ENCODE results near the gene ULK4.
"Not testable (repeated sequence)": the region's sequence is repeated elsewhere in the genome, so short reads cannot be mapped to it uniquely, and the experiment has no call there.

The ULK4 gene

GRCh38 chr3:41478278-41478677 is 483.6 kb downstream of the ULK4 start:
- DNase-seq: no peak

GRCh38 chr3:41477399-41478014 is 484.4 kb downstream of the ULK4 start:
- DNase-seq: no peak

DNA sequence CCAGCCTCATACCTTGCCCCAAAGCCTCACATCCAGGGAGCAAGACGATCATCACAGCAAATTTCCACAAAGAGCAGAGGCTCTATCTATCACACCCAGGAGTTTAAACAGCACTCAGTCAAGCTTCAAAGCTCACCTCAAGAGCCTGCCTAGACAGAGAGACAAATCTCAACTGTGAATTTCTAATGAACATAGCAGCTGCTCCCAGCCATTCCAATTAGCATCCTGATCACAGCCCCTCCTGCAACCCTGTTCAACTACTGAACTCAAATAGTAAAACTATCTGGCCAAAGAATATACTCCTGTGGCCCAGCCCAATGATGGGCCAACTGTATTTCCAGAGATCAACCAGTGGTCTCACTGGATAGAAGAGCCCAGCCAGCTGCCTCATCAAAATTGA is 492.8 kb downstream of the ULK4 start:
- DNase-seq: no peak

DNA sequence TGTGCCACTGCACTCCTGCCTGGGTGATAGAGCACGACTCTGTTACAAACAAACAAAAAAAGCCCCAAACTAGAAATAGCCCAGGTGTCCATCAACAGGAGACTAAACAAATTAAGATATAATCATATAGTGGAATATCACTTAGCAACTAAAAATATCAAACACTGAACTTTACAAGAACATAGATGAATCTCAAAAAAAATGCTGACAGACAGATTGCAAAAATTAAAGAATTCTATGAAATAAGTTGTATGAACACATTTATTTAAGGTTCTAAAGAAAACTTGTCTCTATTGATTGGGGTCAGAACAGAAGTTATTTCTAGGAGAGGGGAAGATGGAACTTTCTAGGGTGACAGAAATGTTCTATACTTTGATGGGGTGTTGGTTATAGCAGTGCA is 494.4 kb downstream of the ULK4 start:
- DNase-seq: no peak

DNA sequence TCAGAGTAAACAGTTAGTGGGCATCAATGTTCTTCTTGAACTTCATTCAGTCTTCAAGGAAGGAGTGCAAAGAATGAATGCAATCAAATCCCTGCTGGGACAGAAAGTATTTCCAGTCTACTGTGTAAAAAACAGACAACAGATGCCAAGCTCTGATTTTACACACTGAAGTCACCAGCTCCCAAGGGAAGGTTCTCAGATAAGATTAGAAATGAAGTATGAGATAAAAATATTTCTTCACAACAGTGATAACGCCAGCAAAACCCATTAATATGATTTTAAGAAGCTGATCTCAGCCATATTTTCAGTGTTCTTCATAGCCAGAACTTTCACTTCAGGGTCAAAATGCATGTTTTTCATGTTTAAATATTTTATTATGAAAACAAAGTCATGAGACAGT is 497.0 kb downstream of the ULK4 start:
- DNase-seq: no peak

DNA sequence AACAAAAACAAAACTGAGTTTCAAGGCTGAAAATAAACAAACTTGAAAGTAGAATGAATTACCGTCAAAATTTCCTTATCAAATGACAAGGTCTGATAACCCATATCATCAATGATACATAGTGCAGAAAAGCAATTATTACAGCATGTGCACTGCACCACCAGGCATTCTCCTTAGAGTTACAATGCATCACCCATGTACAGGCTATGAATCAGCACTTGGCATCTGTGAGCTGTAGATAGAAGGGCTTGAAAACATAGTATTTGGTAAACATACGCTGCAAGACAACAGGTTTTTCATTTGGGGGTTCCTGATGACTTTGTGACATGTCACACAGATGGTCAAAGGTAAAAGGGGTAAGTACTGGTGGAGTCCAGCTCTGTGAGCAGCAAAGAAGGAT is 497.5 kb downstream of the ULK4 start:
- no peak for DNase-seq

DNA sequence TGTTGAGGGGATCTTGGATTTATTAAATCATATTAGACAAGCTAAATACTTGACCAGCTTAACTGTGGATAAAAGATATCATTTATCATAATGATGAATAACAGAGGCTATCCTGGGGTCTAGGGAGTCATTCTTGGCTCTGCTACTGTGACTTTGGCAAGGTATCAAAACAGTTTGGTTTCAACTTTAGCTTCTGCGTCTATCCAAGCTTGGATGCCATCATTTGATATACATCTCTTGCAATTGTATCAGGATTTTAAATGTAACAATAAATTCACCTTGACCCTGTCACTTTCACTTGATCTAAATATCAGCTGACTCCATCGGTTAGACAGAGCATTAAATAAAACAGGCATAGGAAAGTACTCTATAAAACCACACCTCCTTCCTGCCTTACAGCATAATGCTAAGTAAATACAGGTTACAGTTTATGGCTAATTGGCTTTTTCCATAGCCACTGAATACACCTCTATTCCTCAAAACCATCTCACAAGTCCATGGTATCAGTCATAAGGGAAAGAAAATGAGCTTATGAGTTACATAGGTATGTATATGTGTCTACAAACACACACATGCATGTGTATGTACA is 499.7 kb downstream of the ULK4 start:
- DNase-seq: peak; percentile 38

GRCh38 chr3:41460736-41461135 is 501.2 kb downstream of the ULK4 start:
- DNase-seq: no peak

DNA sequence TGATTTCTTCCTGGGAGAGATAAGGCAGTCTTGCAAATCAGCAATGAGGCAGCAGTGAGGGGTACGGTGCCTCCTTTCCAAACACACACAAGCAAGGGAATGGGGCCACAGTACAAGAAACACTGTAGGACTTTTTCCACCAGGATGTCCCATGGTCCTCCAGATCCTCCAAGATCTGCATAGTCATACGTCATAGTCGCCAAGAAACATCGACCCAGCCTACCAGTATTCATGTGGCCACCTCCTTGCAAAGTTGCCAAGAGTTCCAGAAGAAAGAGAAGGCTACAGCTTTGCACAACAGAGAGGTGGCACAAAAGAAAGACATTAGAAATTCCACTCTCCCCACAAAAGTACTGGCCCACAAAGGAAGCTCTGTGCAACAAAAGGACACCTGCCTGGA is 504.7 kb downstream of the ULK4 start:
- no peak for DNase-seq

GRCh38 chr3:41456162-41456561 is 505.7 kb downstream of the ULK4 start:
- no peak for DNase-seq

- not testable (repeated sequence) for DNase-seq
Observed at GRCh38 chr3:41453618-41454017, 508.3 kb downstream of the ULK4 start.

GRCh38 chr3:41450416-41451231 is 511.3 kb downstream of the ULK4 start:
- peak; percentile 47 for DNase-seq

DNA sequence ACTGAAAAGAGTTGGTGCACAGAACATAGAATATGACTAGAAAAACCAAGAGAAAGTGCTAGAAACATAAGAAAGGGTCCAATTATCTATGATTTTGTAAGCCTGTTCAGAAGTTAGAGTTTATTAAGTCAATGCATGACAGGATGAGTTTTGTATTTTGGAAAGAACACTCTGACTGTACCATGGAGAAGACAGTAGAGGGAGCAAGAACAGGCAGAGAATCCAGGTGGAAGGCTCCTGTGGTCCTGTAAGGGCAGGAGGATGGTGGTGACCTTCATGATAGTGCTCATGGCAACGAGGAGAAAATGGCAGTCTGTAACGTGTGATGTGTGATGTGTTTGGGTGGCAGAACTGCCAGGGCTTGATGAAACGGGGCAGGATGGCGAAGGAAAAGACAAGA is 513.5 kb downstream of the ULK4 start:
- no peak for DNase-seq

DNA sequence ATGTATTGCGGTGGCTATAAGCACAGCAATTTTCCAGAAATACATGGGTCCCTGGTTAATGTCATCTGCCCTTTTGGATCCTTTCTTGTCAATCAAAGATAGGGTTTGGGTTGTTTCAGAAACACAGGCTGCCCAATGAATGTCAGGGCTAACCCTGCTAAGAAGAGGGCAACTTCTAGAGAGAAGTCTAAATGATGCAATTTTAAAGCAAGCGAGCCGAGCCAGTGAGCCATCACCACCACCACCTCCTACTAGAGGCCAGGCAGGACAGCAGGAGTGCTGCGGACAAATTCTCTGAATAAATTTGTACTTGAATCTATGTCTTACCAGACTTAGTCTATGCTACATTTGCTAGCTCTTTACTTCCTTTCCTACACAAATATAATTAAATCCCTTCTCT is 514.2 kb downstream of the ULK4 start:
- DNase-seq: no peak

DNA sequence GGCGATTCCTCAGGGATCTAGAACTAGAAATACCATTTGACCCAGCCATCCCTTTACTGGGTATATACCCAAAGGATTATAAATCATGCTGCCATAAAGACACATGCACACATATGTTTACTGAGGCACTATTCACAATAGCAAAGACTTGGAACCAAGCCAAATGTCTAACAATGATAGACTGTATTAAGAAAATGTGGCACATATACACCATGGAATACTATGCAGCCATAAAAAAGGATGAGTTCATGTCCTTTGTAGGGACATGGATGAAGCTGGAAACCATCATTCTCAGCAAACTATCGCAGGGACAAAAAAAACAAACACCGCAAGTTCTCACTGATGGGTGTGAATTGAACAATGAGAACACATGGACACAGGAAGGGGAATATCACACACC is 515.6 kb downstream of the ULK4 start:
- not testable (repeated sequence) for DNase-seq

GRCh38 chr3:41441568-41441967 is 520.3 kb downstream of the ULK4 start:
- DNase-seq: no peak

- no peak for DNase-seq
Observed at GRCh38 chr3:41441139-41441538, 520.8 kb downstream of the ULK4 start.

GRCh38 chr3:41436983-41437382 is 524.9 kb downstream of the ULK4 start:
- no peak for DNase-seq

- DNase-seq: no peak
Observed at GRCh38 chr3:41434781-41435180, 527.1 kb downstream of the ULK4 start.

DNA sequence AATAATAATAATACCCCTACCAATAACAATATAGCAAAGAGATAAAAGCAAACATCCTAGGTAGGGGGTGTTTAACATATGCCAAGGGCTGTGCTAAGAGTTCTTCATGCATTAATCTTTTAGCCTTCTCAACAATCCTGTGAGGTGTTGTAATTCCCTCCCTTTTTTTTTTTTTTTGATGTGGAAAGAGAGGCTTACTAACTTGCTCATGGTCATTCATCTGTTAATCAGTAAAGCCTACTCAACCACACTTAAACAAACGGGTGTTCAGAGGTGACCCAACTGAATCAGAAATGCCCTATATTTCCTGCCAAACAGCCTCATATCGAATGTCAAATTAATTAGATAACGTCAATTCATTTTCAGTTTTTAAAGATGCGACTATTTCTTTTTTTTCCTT is 530.5 kb downstream of the ULK4 start:
- DNase-seq: no peak

- DNase-seq: no peak
Observed at GRCh38 chr3:41430886-41431285, 531.0 kb downstream of the ULK4 start.

DNA sequence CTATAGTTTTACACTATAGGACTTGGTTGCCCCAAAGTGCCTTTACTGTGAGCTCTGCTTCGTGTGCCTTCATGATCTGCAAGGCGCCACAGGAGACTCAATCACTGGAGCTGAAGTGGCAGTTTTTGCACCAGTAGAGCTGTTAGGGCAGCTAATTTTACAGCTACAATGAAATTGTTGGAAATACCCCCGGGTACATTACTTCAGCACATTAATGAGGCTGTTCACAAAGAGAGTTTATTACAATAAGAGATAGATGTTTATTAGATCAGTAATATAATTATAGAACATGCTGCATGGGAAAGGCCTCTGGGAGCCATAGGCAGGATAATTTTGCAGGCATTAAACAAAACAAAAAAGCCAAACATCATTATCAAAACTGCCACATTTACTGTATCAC is 531.5 kb downstream of the ULK4 start:
- no peak for DNase-seq

DNA sequence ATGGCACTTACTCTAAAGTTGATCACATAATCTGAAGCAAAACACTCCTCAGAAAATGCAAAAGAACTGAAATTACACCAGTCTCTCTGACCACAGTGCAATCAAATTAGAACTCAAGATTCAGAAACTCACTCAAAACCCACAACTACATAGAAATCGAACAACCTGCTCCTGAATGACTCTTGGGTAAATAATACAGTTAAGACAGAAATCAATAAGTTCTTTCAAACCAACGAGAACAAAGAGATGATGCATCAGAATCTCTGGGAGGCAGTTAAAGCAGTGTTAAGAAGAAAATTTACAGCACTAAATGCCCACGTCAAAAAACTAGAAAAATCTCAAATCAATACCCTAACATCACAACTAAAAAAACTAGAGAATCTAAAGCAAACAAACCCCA is 535.4 kb downstream of the ULK4 start:
- DNase-seq: no peak

DNA sequence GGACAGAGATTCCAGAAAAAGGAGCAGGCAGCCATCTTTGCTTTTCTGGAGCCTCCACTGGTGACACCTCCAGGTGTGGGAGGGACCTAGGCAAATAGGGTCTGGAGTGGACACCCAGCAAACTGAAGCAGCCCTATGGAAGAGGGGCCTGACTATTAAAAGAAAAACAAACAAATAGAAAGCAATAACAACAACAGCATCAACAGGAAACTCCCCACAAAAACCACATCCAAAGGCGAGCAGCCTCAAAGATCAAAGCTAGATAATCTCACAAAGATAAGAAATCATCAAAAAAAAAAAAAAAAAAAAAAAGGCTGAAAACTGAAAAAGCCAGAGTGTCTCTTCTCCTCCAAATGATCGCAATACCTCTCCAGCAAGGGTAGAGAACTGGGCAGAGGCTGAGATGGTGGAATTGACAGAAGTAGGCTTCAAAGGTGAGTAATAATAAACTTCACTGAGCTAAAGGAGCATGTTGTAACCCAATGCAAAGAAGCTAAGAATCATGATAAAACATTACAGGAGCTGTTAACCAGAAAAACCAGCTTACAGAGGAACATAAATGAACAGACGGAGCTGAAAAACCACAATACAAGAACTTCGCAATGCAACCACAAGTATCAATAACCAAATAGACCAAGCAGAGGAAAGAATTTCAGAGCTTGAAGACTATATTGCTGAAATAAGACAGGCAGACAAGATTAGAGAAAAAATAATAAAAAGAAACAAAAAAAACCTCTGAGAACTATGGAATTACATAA is 537.2 kb downstream of the ULK4 start:
- no peak for DNase-seq

Data from NCI-H69 (cell line).